ENCODE results near the gene FBXL19. TPM values are rescaled to one million over a fixed set of nuclear protein-coding genes. Genes with fewer than 3 reads are reported as not detected.

FBXL19 gene
- total RNA-seq, 1 experiment from 2014 or later: 84.3 TPM

GRCh38 chr16:30925995-30926811 is 2.8 kb downstream of the FBXL19 start:
- no peak for DNase-seq (ENCODE audit: low spot score)
- Mint-ChIP-seq H3K36me3 (peaks cover 19% of the 10 kb centered on the region), H3K9me3 (no peaks in the 10 kb centered on the region), H3K4me3 (peak overlapping the region; percentile 45), H3K27me3 (ENCODE audit: low read depth) (no peaks in the 10 kb centered on the region; the same call in 1 of the 2 replicates), H3K4me1 (peaks cover 20% of the 10 kb centered on the region), H3K27ac (peak overlapping the region; percentile 82; the same call in 1 of the 2 replicates)
- ChIA-PET POLR2A (interaction anchor here (1.0 kb wide), 1 partner anchor 22 kb away, joined by 3 read pairs; no protein-coding TSS in a partner anchor), CTCF (interaction anchor here (1.3 to 6.5 kb wide), 2 partner anchors 15 to 21 kb away, joined by 3 to 79 read pairs; no protein-coding TSS in a partner anchor)
- ATAC-seq: no peak
- TF ChIP-seq CDX4 (CRISPR knock-in tag; IDR thresholded peaks at IDR 0.05; ENCODE audit: borderline replicate concordance) (no peak), ZNF121 (CRISPR knock-in tag; IDR thresholded peaks at IDR 0.05) (no peak), NFE2L1 (CRISPR knock-in tag; IDR thresholded peaks at IDR 0.05) (no peak)

- Mint-ChIP-seq H3K36me3 (peaks cover 24% of the 10 kb centered on the region), H3K4me1 (peaks cover 20% of the 10 kb centered on the region), H3K27me3 (ENCODE audit: low read depth) (no peaks in the 10 kb centered on the region; the same call in 1 of the 2 replicates), H3K27ac (peak overlapping the region; percentile 82; the same call in 1 of the 2 replicates), H3K4me3 (0 out of 2 replicates have a peak overlapping the region, but pooled peaks have one; percentile 6), H3K9me3 (no peaks in the 10 kb centered on the region)
- no peak for DNase-seq (ENCODE audit: low spot score)
- no peak for ATAC-seq
- ChIA-PET POLR2A (interaction anchor here (1.0 kb wide), 1 partner anchor 252 kb away, joined by 3 read pairs; the partner anchor contains the start of gene FUS), CTCF (interaction anchor here (1.0 to 6.5 kb wide), 6 partner anchors 14 to 166 kb away, joined by 3 to 79 read pairs (median 6); no protein-coding TSS in a partner anchor)
- TF ChIP-seq NR3C1 (CRISPR knock-in tag; conservative IDR thresholded peaks at IDR 0.05; ENCODE audit: low read depth): no peak
- TF ChIP-seq ERG (CRISPR knock-in tag; IDR thresholded peaks at IDR 0.05): no peak
- TF ChIP-seq ATF3 (CRISPR knock-in tag; conservative IDR thresholded peaks at IDR 0.05): peak; percentile 29; the same call in 1 of the 2 replicates
- no peak for TF ChIP-seq ZNF423 (CRISPR knock-in tag; IDR thresholded peaks at IDR 0.05)
- no peak for TF ChIP-seq ZNF512 (CRISPR knock-in tag; IDR thresholded peaks at IDR 0.05; ENCODE audit: borderline replicate concordance)
- TF ChIP-seq ZNF138 (CRISPR knock-in tag; conservative IDR thresholded peaks at IDR 0.05): no peak
These were observed 3.8 kb downstream of the FBXL19 start for GRCh38 chr16:30926937-30927788.

GRCh38 chr16:30927789-30928378 is 4.5 kb downstream of the FBXL19 start:
- peaks cover 29% of the 10 kb centered on the region for H3K36me3 Mint-ChIP-seq
- H3K4me1 Mint-ChIP-seq: peaks cover 20% of the 10 kb centered on the region
- H3K4me3 Mint-ChIP-seq: peak overlapping the region; percentile 12; the same call in 1 of the 2 replicates
- no peak overlapping the region for H3K27ac Mint-ChIP-seq
- ChIA-PET CTCF (interaction anchor here (1.0 to 6.5 kb wide), 5 partner anchors 13 to 165 kb away, joined by 3 to 79 read pairs (median 7); no protein-coding TSS in a partner anchor), POLR2A (interaction anchor here (0.6 to 1.0 kb wide), 2 partner anchors 14 to 252 kb away, joined by 3 to 4 read pairs; partner anchors contain the start of gene FUS)
- DNase-seq (ENCODE audit: low spot score) (peak; percentile 85), ATAC-seq (peak; percentile 73)
- no peaks in the 10 kb centered on the region for H3K27me3 Mint-ChIP-seq (ENCODE audit: low read depth)
- H3K9me3 Mint-ChIP-seq: no peaks in the 10 kb centered on the region
- TF ChIP-seq ZSCAN18 (CRISPR knock-in tag; IDR thresholded peaks at IDR 0.05) (no peak), MXD4 (CRISPR knock-in tag; IDR thresholded peaks at IDR 0.05; ENCODE audit: borderline replicate concordance) (no peak), ZNF317 (CRISPR knock-in tag; IDR thresholded peaks at IDR 0.05; ENCODE audit: borderline replicate concordance, low read depth) (no peak), CREM (CRISPR knock-in tag; IDR thresholded peaks at IDR 0.05) (no peak), PREB (CRISPR knock-in tag; IDR thresholded peaks at IDR 0.05; ENCODE audit: borderline replicate concordance) (no peak), ZBTB21 (CRISPR knock-in tag; IDR thresholded peaks at IDR 0.05; ENCODE audit: borderline replicate concordance) (no peak), ZBTB43 (CRISPR knock-in tag; IDR thresholded peaks at IDR 0.05) (no peak)

All from WTC11 (cell line).